ENCODE measurements around the gene ILF2.
A peak's percentile ranks its signal among the peaks of the same experiment; 100 is the strongest.
"Not testable (repeated sequence)": the region's sequence is repeated elsewhere in the genome, so short reads cannot be mapped to it uniquely, and the experiment has no call there.

Gene ILF2

DNA sequence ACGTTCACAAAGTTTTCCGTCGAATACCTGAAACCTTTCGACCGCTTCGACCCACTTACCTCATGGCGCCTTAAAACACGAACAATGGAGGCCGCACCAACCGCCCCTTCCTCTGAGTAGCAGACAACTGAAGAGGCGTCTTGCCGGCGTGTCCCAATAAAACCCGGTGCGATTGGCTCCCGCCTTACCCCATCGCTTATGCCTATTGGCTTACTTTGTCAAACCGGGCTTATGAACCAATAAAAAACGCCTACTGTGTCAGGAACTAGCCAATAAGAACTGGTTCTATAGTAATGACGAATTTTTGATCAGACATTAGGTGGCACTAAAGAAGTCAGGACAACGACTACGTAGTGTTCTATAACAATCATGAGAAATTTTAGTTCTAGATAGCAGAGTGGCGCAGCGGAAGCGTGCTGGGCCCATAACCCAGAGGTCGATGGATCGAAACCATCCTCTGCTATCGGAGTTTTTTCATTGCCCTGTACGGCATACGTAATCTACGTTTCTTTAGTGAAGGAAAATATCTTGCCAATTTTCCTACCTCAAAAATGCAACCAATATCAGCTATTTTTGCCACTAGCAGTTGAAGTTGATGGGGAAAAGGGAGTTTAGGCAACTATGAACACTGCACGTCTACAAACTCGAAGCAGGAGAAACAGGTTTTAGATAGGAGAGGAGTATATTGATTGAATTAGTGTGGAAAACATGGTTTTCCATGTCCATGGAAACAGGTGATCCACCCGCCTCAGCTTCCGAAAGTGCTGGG is at the start of gene ILF2:
Gene ILF2, minus strand, starts transcription at position 135 of the 769 bp plus-strand sequence. Its CDS starts 71 bp downstream, at position 64.
- peak; percentile 99 for DNase-seq (ENCODE audit: low read depth)
- H3K4me3 ChIP-seq (ENCODE audit: low read length) = peak within 1 kb of the TSS; percentile 98
- peaks cover 31% of the 10 kb centered on the region for H3K36me3 ChIP-seq (ENCODE audit: control insufficient read depth, insufficient read depth, low read length, severe bottlenecking)
- peak within 1 kb of the TSS; percentile 95 for H3K9ac ChIP-seq (ENCODE audit: low read length)
- H3K27me3 ChIP-seq (replicated peaks; ENCODE audit: control insufficient read depth, insufficient read depth, low read length) = no peaks in the 10 kb centered on the region
- no peaks in the 10 kb centered on the region for H3K9me3 ChIP-seq (ENCODE audit: control insufficient read depth, low read length)
- H3K4me1 ChIP-seq (ENCODE audit: control insufficient read depth, insufficient read depth, low read length) = peaks cover 19% of the 10 kb centered on the region

DNA sequence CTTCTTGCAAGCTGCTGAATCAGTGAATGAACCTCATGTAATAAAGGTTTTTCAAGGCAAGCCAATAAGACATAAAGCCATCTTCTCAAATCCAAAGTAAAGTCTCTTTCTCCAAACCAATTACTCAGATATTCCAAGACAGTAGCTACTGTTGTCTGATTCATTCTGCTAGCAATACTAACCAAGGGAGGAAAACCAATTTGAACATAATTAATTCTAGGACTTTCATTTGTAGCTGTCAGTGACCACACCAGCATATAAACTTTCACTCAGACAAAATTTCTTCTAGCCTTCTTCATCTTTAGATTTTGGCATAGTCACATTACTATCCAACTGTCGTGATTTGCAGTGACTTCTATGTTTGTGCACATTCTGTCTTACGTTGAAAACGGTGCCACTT is 46.5 kb upstream of the ILF2 start:
- Histone ChIP-seq H3K36me3 (ENCODE audit: control insufficient read depth, insufficient read depth, low read length, severe bottlenecking) (no peaks in the 10 kb centered on the region), H3K4me1 (ENCODE audit: control insufficient read depth, insufficient read depth, low read length) (no peaks in the 10 kb centered on the region), H3K9ac (ENCODE audit: low read length) (no peak overlapping the region)

DNA sequence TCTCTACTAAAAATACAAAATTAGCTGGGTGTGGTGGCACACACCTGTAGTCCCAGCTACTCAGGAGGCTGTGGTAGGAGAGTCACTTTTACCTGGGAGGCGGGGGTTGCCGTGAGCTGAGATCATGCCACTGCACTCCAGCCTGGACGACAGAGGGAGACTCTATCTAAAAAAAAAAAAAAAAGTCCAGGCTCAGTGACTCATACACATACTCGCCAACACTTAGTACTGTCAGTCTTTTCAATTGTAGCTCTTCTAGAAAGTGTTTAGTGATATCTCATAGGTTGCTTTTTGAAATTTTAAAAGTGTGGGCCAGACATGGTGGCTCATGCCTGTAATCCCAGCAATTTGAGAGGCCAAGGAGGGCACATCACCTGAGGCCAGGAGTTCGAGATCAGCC is 45.4 kb upstream of the ILF2 start:
- not testable (repeated sequence) for H3K36me3 ChIP-seq (ENCODE audit: control insufficient read depth, insufficient read depth, low read length, severe bottlenecking); H3K9me3 ChIP-seq (ENCODE audit: control insufficient read depth, low read length); H3K4me3 ChIP-seq (ENCODE audit: low read length); H3K9ac ChIP-seq (ENCODE audit: low read length); H3K4me1 ChIP-seq (ENCODE audit: control insufficient read depth, insufficient read depth, low read length); H3K27me3 ChIP-seq (replicated peaks; ENCODE audit: control insufficient read depth, insufficient read depth, low read length); DNase-seq (ENCODE audit: low read depth)

More for the DNA sequence above, 46.5 kb upstream of the ILF2 start:
- Histone ChIP-seq H3K9me3 (ENCODE audit: control insufficient read depth, low read length) (no peaks in the 10 kb centered on the region), H3K4me3 (ENCODE audit: low read length) (no peak overlapping the region), H3K27me3 (replicated peaks; ENCODE audit: control insufficient read depth, insufficient read depth, low read length) (no peaks in the 10 kb centered on the region)
- DNase-seq (ENCODE audit: low read depth) = no peak

DNA sequence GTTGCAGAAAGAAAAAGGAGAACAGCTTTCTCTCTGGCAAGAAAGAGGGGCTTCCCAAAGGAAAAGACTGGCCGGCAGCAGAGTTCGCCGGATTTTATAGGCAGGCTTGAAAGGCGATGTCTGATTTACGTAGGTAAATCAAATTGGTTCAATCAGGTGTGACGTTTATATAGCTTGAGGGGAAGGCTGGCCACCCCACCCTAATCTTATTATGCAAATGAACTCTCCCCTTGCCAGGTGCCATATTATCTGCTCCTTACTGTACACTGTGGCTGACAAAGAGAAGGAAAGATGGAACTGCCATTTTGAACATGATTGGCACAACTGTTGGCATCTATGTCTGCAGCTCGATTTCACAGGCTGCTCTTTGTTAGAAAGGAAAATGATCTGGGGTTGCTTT is 40.2 kb upstream of the ILF2 start:
- Histone ChIP-seq H3K36me3 (ENCODE audit: control insufficient read depth, insufficient read depth, low read length, severe bottlenecking) (no peaks in the 10 kb centered on the region), H3K4me1 (ENCODE audit: control insufficient read depth, insufficient read depth, low read length) (peaks cover 6% of the 10 kb centered on the region), H3K9me3 (ENCODE audit: control insufficient read depth, low read length) (no peaks in the 10 kb centered on the region), H3K9ac (ENCODE audit: low read length) (no peak overlapping the region), H3K27me3 (replicated peaks; ENCODE audit: control insufficient read depth, insufficient read depth, low read length) (no peaks in the 10 kb centered on the region), H3K4me3 (ENCODE audit: low read length) (no peak overlapping the region)
- DNase-seq (ENCODE audit: low read depth) = no peak

DNA sequence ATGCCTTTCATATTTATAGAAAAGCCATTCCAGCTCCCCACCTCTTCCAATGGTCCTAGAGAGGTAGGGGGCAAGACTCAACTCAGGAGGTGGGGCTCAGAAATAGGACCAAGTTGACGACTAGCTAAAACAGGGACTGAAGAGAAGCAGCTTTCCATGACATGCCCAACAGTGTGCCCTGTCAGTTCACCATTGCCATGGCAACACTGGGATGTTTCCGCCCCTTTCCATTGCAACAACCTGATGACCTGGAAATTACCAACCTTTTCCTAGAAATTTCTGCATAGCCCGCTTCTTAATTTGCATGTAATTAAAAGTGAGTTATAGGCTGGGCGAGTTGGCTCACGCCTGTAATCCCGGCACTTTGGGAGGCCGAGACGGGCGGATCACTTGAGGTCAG is 34.7 kb upstream of the ILF2 start:
- Histone ChIP-seq H3K4me1 (ENCODE audit: control insufficient read depth, insufficient read depth, low read length) (peaks cover 11% of the 10 kb centered on the region), H3K36me3 (ENCODE audit: control insufficient read depth, insufficient read depth, low read length, severe bottlenecking) (no peaks in the 10 kb centered on the region)

DNA sequence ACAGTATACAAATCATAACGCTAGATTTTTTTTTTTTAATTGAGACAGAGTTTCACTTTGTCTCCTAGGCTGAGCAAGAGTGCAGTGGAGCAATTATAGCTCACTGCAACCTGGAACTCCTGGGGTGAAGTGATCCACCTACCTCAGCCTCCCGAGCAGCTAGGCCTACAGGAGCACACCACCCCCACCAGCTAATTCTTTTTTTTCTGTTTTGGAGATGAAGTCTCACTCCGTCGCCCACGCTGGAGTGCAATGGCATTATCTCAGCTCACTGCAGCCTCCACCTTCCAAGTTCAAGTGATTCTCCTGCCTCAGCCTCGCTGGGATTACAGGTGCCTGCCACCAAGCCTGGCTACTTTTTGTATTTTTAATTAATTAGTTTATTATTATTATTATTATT is 29.0 kb upstream of the ILF2 start:
- Histone ChIP-seq H3K9ac (ENCODE audit: low read length) (peak overlapping the region; percentile 79), H3K4me1 (ENCODE audit: control insufficient read depth, insufficient read depth, low read length) (peaks cover 40% of the 10 kb centered on the region), H3K4me3 (ENCODE audit: low read length) (peak overlapping the region; percentile 19), H3K27me3 (replicated peaks; ENCODE audit: control insufficient read depth, insufficient read depth, low read length) (no peaks in the 10 kb centered on the region), H3K9me3 (ENCODE audit: control insufficient read depth, low read length) (no peaks in the 10 kb centered on the region), H3K36me3 (ENCODE audit: control insufficient read depth, insufficient read depth, low read length, severe bottlenecking) (no peaks in the 10 kb centered on the region)
- no peak for DNase-seq (ENCODE audit: low read depth)

More for the DNA sequence above, 34.7 kb upstream of the ILF2 start:
- Histone ChIP-seq H3K9ac (ENCODE audit: low read length) (no peak overlapping the region), H3K9me3 (ENCODE audit: control insufficient read depth, low read length) (no peaks in the 10 kb centered on the region), H3K27me3 (replicated peaks; ENCODE audit: control insufficient read depth, insufficient read depth, low read length) (no peaks in the 10 kb centered on the region), H3K4me3 (ENCODE audit: low read length) (no peak overlapping the region)
- DNase-seq (ENCODE audit: low read depth) = no peak

DNA sequence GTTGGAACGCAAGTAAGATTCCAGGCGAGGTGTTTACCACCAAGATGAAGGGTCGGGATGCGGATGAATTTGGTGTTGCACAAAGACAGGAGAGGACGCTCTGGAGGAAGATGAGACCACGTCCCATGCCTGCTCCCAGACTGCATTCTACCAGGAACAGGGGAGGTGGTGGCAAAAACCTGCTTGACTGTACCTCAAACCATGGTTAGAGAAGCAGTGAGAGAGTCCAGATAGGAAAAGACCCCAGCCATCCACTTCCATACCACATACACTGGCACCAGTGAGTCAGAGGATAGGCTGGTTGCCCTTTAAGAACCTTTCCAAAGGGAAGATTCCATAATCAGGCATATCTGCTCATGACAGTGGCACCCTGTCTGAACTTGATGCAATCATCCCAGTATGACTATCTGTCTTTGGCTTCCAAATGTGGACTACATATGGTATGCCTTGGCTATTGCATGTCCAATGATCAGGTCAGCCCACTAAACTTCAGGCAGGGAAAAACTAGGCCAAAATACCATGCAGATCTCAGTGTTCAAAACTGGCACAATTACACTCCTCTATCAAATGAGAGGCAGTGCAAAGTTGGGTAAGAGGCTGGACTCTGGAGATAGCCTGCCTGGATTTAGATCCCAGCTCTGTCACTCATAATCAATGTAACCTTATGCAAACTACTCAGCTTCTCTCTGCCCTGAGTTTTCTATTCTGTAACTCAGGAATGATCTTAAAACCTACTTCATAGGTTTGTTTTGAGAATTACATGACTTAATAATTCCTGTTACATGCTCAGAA is 28.3 kb upstream of the ILF2 start:
- H3K4me3 ChIP-seq (ENCODE audit: low read length) = peak overlapping the region; percentile 55
- H3K9ac ChIP-seq (ENCODE audit: low read length) = peak overlapping the region; percentile 89
- peak; percentile 17 for DNase-seq (ENCODE audit: low read depth)
- no peaks in the 10 kb centered on the region for H3K36me3 ChIP-seq (ENCODE audit: control insufficient read depth, insufficient read depth, low read length, severe bottlenecking)
- peaks cover 40% of the 10 kb centered on the region for H3K4me1 ChIP-seq (ENCODE audit: control insufficient read depth, insufficient read depth, low read length)
- no peaks in the 10 kb centered on the region for H3K9me3 ChIP-seq (ENCODE audit: control insufficient read depth, low read length)
- H3K27me3 ChIP-seq (replicated peaks; ENCODE audit: control insufficient read depth, insufficient read depth, low read length) = no peaks in the 10 kb centered on the region

DNA sequence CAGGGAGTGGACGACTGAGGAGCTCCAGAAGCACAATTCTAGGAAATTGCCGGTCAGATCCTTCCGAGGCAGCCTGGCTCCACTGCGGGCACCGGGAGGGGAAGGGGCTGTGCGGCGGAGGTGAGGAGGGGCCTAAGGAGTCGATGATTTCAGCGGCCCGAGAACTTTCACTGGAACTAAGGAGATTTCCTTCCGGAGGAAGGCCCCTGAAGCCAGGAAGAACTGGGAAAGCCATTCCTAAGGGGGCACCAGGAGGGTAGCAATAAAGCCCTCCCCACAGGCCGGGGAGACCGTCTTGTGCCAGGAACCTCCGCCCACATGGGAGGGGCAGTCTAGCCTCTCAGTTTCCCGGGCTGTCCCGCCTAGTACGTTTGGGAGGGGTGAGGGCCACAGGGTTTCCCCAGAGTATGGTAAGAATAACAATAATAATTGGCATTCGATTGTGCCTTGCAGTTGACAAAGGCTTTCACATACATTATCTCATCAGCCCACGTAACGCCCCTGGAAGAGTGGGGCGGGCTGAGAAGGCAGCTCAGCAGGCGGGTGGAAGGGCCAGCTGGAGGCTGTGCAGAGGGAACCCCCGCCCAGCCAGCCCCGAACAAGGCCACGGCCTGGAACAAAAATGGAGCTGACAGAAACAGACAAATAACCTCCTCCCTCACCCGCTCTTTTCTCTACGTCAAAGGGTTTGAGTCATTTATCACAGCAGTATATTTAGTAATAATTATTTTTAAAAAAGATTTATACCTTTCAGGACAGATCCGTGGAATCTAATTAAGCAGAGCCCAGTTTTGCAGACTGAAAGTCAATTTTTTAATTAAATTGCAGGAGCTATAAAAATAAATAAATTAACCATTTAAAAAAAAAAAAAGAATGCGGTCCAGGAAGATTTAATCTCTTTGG is 27.5 kb upstream of the ILF2 start:
- Histone ChIP-seq H3K9me3 (ENCODE audit: control insufficient read depth, low read length) (no peaks in the 10 kb centered on the region), H3K4me3 (ENCODE audit: low read length) (peak overlapping the region; percentile 55), H3K9ac (ENCODE audit: low read length) (peak overlapping the region; percentile 89), H3K4me1 (ENCODE audit: control insufficient read depth, insufficient read depth, low read length) (peaks cover 40% of the 10 kb centered on the region), H3K36me3 (ENCODE audit: control insufficient read depth, insufficient read depth, low read length, severe bottlenecking) (peaks cover 4% of the 10 kb centered on the region), H3K27me3 (replicated peaks; ENCODE audit: control insufficient read depth, insufficient read depth, low read length) (no peaks in the 10 kb centered on the region)
- DNase-seq (ENCODE audit: low read depth) = no peak

DNA sequence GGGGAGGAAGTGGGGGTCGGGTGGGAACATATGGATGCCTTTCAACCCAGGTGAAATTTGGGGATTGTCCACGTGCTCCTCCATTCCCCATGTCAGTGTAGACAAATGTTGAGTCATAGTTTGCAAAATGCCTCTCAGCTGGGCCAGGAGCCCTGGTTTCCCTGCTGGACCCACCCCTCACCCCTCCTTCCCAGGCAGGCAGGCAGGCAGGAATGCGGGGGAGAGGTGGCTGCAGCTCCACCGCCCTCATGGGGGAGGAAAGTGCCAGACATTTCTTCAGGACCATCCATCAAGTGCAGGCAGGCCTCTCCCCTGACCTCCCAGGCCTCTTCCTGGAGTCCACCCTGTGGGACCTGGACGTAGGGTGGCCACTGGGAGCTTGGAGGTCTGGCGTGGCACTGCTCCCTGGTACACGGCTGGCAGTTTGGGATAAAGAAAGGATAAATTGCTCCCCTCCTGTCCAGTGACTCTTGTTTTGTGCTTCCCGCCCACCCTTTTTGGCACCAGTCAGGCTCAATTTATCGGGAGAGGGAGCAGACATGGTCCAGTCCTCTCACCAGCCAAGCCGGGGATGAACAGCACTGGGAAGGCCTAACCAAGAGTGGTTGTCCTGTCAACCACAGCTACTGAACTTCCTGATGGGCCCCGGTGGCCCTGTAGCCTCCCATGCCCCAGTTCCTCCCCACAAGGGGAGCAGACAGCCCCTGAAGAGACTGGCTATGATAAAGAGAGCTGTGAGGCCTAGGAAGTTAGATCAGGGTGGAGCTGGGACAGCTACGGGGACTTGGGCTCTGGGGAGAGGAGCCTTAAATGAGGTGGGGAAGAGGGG is 26.6 kb upstream of the ILF2 start:
- DNase-seq (ENCODE audit: low read depth) = no peak
- peak overlapping the region; percentile 89 for H3K9ac ChIP-seq (ENCODE audit: low read length)
- no peaks in the 10 kb centered on the region for H3K9me3 ChIP-seq (ENCODE audit: control insufficient read depth, low read length)
- no peak overlapping the region for H3K4me3 ChIP-seq (ENCODE audit: low read length)
- peaks cover 11% of the 10 kb centered on the region for H3K36me3 ChIP-seq (ENCODE audit: control insufficient read depth, insufficient read depth, low read length, severe bottlenecking)
- no peaks in the 10 kb centered on the region for H3K27me3 ChIP-seq (replicated peaks; ENCODE audit: control insufficient read depth, insufficient read depth, low read length)
- peaks cover 40% of the 10 kb centered on the region for H3K4me1 ChIP-seq (ENCODE audit: control insufficient read depth, insufficient read depth, low read length)

DNA sequence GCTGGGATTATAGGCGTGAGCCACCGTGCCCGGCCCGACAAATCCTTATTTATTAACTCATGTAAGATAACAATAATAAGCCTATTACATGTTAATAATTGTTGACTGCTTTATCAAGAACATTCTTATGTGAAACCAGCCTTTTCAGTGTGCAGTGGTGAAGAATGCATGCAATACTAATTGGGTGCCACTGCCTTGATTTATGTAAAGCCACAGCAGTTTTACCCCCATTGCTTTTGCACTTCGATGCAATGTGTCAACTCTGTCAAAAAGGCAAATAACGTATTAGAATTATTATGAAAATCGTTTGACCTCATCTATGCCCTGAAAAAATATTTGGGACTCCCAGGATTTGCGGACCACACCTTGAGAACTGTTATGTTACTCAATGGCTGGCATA is 25.9 kb upstream of the ILF2 start:
- Histone ChIP-seq H3K4me1 (ENCODE audit: control insufficient read depth, insufficient read depth, low read length) (peaks cover 43% of the 10 kb centered on the region), H3K9me3 (ENCODE audit: control insufficient read depth, low read length) (no peaks in the 10 kb centered on the region), H3K4me3 (ENCODE audit: low read length) (no peak overlapping the region), H3K9ac (ENCODE audit: low read length) (peak overlapping the region; percentile 50), H3K27me3 (replicated peaks; ENCODE audit: control insufficient read depth, insufficient read depth, low read length) (no peaks in the 10 kb centered on the region), H3K36me3 (ENCODE audit: control insufficient read depth, insufficient read depth, low read length, severe bottlenecking) (peaks cover 11% of the 10 kb centered on the region)
- DNase-seq (ENCODE audit: low read depth) = no peak
